Measurements from ENCODE around the gene TRPV6. TPM values are rescaled to one million over a fixed set of nuclear protein-coding genes. Genes with fewer than 3 reads are reported as not detected.

The TRPV6 gene
- total and polyA plus RNA-seq, 4 donors: 0.33 to 0.69 (median 0.50) TPM; not detected in 1

DNA sequence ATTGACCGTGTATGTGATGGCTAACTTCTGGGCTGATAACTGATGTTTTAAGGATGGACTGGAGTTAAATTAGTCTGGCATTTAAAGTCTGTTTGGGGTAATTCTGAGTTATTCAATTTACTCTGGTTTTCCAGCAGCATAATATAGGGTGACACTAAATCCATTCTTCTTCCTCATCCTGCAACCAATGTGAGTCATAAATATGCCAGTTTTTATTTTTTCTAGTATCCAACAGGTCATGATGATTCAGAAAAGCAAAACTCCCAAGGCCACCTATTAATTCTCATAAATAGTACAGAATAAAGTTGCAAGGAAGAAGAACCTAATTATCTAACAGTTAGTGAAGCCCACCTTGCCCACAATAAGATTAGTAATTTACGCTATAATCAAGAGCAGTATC is 38.2 kb downstream of the TRPV6 start:
- intact Hi-C loops (cut with DNase I): no loop called here
- 86 to 89% methylated on average over 2 of the region's 2 CpGs for WGBS, 2 donors

DNA sequence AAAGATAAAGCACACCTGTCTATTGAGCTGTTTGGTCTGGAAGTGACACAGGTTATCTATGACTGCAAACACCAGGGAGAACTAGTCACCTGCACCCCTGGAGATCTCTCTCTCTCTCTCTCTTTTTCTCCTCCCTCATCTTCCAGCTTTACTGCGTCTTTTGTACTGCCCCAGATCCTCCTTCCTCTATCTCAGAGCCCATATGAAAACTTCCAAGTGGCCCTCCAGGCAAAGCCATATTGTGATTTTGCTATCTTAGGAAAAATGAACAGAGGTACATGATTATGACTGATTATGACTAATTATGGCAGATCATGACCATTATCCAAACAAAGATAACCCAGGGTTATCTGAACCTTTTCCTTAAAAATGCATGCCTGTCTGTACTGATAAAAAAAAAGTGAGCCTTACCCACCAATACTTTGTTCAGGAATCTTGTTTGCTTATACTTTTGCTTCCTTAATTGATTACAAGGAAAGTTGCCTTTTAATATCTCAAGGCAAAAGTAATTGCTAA is 43.2 kb downstream of the TRPV6 start:
- ATAC-seq (ENCODE audit: low FRiP score) (no peak), DNase-seq (no peak)
- Histone ChIP-seq H3K27me3 (ENCODE audit: control insufficient read depth in 1 of 2, insufficient read depth in 2 of 2, low read length in 1 of 2) (no peaks in the 10 kb centered on the region), H3K36me3 (ENCODE audit: control insufficient read depth in 1 of 2, insufficient read depth in 2 of 2, low read length in 1 of 2) (no peaks in the 10 kb centered on the region), H3K9me3 (ENCODE audit: control insufficient read depth, low read length) (no peaks in the 10 kb centered on the region), H3K27ac (ENCODE audit: low read depth in 1 of 2, low read length in 2 of 2) (no peak overlapping the region), H3K4me1 (ENCODE audit: control insufficient read depth in 1 of 2, insufficient read depth in 2 of 2, low read length in 2 of 2) (no peaks in the 10 kb centered on the region), H3K4me3 (ENCODE audit: low read length in 2 of 2) (no peak overlapping the region)
- WGBS, 2 donors: 86 to 88% methylated on average over 1 of the region's 1 CpG
- intact Hi-C loops (cut with DNase I): no loop called here

More for the DNA sequence above, 38.2 kb downstream of the TRPV6 start:
- no peaks in the 10 kb centered on the region for H3K4me1 ChIP-seq (ENCODE audit: control insufficient read depth in 1 of 2, insufficient read depth in 2 of 2, low read length in 2 of 2)
- DNase-seq (no peak), ATAC-seq (ENCODE audit: low FRiP score) (no peak)
- H3K36me3 ChIP-seq (ENCODE audit: control insufficient read depth in 1 of 2, insufficient read depth in 2 of 2, low read length in 1 of 2): no peaks in the 10 kb centered on the region
- no peak overlapping the region for H3K4me3 ChIP-seq (ENCODE audit: low read length in 2 of 2)
- no peaks in the 10 kb centered on the region for H3K27me3 ChIP-seq (ENCODE audit: control insufficient read depth in 1 of 2, insufficient read depth in 2 of 2, low read length in 1 of 2)
- no peak overlapping the region for H3K27ac ChIP-seq (ENCODE audit: low read depth in 1 of 2, low read length in 2 of 2)
- H3K9me3 ChIP-seq (ENCODE audit: control insufficient read depth, low read length): no peaks in the 10 kb centered on the region

DNA sequence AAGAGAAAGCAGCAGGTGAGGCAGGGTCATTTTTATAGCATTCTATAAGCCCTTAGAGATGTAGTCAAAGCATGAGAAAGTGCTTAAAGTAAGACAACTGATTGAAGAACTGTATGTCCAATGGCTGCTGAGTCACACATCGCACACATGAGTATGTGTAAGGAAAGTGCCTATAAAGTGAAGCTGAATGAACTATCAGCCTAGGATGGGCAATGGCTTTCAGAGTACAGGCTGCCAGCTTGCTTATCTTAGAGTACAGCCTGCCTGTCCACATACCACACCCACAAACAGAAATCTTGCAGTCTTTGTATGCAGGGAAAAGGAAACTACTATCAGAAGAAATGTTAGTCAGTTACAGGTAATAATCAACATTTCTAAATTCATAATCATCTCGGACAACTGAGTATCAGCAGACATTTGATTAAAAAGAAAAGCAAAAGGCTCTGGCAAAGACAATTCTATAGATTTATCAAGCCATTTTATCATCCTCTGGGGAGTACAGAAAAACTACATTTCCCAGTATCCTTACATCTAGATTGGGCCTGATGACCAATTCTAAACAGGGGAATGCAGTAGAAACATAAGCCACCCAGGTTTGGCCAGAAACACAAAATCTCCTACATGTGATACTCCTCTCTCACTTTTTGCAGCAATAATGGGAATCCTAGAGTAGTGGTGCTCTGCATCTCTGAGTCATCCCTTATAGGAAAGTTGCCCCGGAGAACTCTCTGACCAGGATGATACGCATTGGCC is 46.9 kb downstream of the TRPV6 start:
- 66 to 71% methylated on average over 4 of the region's 4 CpGs for WGBS, 2 donors

DNA sequence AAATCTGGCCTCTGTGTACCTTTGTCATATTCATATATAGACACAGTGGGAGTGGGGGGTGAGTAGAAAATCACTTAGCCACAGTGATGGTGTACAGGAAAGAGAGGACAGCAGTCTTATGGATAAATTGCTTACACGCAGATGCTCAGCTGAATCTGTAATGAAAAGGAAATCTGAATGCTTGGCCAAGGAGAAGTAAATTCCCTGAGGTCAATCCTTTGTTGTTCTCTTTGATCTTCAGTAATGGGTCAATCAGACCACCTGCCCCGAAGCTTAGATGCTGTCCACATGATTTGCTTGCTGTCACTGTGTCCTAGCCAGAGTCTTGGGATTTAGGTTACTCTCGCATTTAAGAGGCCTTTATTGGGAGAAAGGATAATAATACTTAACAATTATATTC is 49.1 kb downstream of the TRPV6 start:
- Histone ChIP-seq H3K4me3 (ENCODE audit: low read length in 2 of 2) (no peak overlapping the region), H3K4me1 (ENCODE audit: control insufficient read depth in 1 of 2, insufficient read depth in 2 of 2, low read length in 2 of 2) (no peaks in the 10 kb centered on the region), H3K27ac (ENCODE audit: low read depth in 1 of 2, low read length in 2 of 2) (no peak overlapping the region), H3K9me3 (ENCODE audit: control insufficient read depth, low read length) (no peaks in the 10 kb centered on the region), H3K36me3 (ENCODE audit: control insufficient read depth in 1 of 2, insufficient read depth in 2 of 2, low read length in 1 of 2) (no peaks in the 10 kb centered on the region), H3K27me3 (ENCODE audit: control insufficient read depth in 1 of 2, insufficient read depth in 2 of 2, low read length in 1 of 2) (no peaks in the 10 kb centered on the region)
- intact Hi-C loops (cut with DNase I): no loop called here
- WGBS, 2 donors: 89 to 93% methylated on average over 3 of the region's 3 CpGs
- ATAC-seq (ENCODE audit: low FRiP score): no peak
- DNase-seq: no peak

More for the DNA sequence above, 46.9 kb downstream of the TRPV6 start:
- ATAC-seq (ENCODE audit: low FRiP score) (no peak), DNase-seq (no peak)
- H3K4me1 ChIP-seq (ENCODE audit: control insufficient read depth in 1 of 2, insufficient read depth in 2 of 2, low read length in 2 of 2): no peaks in the 10 kb centered on the region
- no peaks in the 10 kb centered on the region for H3K36me3 ChIP-seq (ENCODE audit: control insufficient read depth in 1 of 2, insufficient read depth in 2 of 2, low read length in 1 of 2)
- intact Hi-C loops (cut with DNase I): no loop called here
- no peaks in the 10 kb centered on the region for H3K27me3 ChIP-seq (ENCODE audit: control insufficient read depth in 1 of 2, insufficient read depth in 2 of 2, low read length in 1 of 2)
- no peak overlapping the region for H3K4me3 ChIP-seq (ENCODE audit: low read length in 2 of 2)
- H3K27ac ChIP-seq (ENCODE audit: low read depth in 1 of 2, low read length in 2 of 2): no peak overlapping the region
- H3K9me3 ChIP-seq (ENCODE audit: control insufficient read depth, low read length): no peaks in the 10 kb centered on the region

DNA sequence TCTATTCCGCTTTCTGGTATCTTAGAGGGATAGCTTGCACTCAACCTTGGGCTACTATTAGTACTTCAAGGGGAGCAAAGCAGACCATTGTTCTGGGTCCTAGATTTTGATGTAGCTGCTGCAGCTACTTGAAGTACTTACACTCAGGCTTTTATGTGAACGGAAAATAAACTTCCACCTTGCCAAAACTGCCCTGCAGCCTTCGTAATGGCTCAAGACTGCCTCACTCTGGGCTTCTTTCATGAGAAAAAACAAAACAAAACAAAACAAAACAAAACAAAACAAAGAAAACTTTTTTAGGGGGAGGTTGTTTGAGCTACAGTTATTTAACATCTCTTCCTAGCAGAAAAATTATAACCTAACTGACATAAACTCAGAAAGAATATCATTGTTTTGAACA is 50.1 kb downstream of the TRPV6 start:
- intact Hi-C loops (cut with DNase I): no loop called here
- Histone ChIP-seq H3K9me3 (ENCODE audit: control insufficient read depth, low read length) (no peaks in the 10 kb centered on the region), H3K27me3 (ENCODE audit: control insufficient read depth in 1 of 2, insufficient read depth in 2 of 2, low read length in 1 of 2) (no peaks in the 10 kb centered on the region), H3K27ac (ENCODE audit: low read depth in 1 of 2, low read length in 2 of 2) (no peak overlapping the region), H3K36me3 (ENCODE audit: control insufficient read depth in 1 of 2, insufficient read depth in 2 of 2, low read length in 1 of 2) (no peaks in the 10 kb centered on the region), H3K4me1 (ENCODE audit: control insufficient read depth in 1 of 2, insufficient read depth in 2 of 2, low read length in 2 of 2) (no peaks in the 10 kb centered on the region), H3K4me3 (ENCODE audit: low read length in 2 of 2) (no peak overlapping the region)
- 13 to 41% methylated on average over 3 of the region's 3 CpGs for WGBS, 2 donors
- DNase-seq (no peak), ATAC-seq (ENCODE audit: low FRiP score) (no peak)

DNA sequence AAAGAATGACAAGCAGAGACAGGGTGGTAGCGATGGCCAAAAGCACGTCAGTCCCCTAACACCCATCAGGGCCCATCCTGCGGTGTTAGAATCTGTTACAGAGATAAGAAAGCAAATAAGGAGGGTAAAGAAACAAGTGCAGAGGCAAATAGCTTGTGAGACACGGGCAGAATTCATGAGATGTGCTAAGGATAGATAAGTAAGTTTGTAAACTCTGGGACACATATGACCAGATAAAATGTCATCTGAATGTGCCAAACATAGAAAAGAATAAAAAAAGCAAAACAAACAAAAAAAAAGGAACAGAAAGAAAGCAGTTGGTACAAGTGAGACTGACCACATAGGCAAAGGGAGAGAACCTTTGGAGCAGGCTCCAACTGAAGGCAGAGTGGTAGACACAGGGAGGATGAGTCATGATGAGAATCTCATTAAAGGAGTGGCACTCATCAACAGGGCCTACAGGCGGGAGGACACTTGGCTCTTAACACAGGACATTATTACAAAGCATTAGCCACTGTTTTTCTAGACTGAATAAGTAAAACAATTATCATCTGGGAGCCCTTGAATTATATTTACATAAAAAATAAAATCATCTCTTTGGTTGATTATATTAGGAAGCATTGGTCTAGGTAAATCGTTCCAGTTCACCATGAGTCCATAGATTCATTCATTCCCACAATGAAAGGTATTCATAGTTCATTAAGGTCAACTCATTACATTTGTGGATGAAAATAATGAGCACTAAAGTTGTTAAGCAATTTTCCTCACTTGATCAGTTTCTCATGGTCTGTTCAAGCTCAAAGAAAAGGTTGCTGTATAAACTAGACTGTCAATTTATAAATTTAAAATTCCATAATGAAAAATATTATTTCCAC is 52.1 kb downstream of the TRPV6 start:
- no peak for ATAC-seq (ENCODE audit: low FRiP score)

DNA sequence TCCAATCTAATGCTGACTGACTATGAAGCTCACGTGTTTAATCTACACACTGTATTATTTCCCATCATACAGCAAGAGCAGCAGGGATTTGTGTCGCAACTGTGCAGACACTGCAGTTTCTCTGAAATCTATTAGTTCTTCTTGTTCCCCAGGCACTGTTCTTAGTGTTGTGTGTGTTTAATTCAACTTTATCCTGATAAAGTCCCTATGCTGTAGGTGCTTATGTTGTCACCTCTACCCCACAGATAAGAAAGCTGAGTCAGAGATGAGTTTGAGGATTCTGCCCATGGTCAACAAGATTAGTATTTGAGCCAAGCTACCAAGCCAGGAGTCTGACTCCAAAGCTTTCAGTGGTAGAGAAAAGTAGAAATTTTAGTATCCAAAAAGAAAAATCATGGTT is 53.1 kb downstream of the TRPV6 start:
- intact Hi-C loops (cut with DNase I): no loop called here
- ATAC-seq (ENCODE audit: low FRiP score): no peak
- WGBS, 2 donors: 68 to 76% methylated on average over 2 of the region's 2 CpGs
- Histone ChIP-seq H3K4me3 (ENCODE audit: low read length in 2 of 2) (no peak overlapping the region), H3K36me3 (ENCODE audit: control insufficient read depth in 1 of 2, insufficient read depth in 2 of 2, low read length in 1 of 2) (no peaks in the 10 kb centered on the region), H3K9me3 (ENCODE audit: control insufficient read depth, low read length) (no peaks in the 10 kb centered on the region), H3K27ac (ENCODE audit: low read depth in 1 of 2, low read length in 2 of 2) (no peak overlapping the region), H3K27me3 (ENCODE audit: control insufficient read depth in 1 of 2, insufficient read depth in 2 of 2, low read length in 1 of 2) (no peaks in the 10 kb centered on the region), H3K4me1 (ENCODE audit: control insufficient read depth in 1 of 2, insufficient read depth in 2 of 2, low read length in 2 of 2) (no peaks in the 10 kb centered on the region)
- DNase-seq: no peak

More for the DNA sequence above, 52.1 kb downstream of the TRPV6 start:
- no peak overlapping the region for H3K4me3 ChIP-seq (ENCODE audit: low read length in 2 of 2)
- no peak for DNase-seq
- no peaks in the 10 kb centered on the region for H3K4me1 ChIP-seq (ENCODE audit: control insufficient read depth in 1 of 2, insufficient read depth in 2 of 2, low read length in 2 of 2)
- intact Hi-C loops (cut with DNase I): no loop called here
- no peaks in the 10 kb centered on the region for H3K27me3 ChIP-seq (ENCODE audit: control insufficient read depth in 1 of 2, insufficient read depth in 2 of 2, low read length in 1 of 2)
- no peaks in the 10 kb centered on the region for H3K9me3 ChIP-seq (ENCODE audit: control insufficient read depth, low read length)
- no peaks in the 10 kb centered on the region for H3K36me3 ChIP-seq (ENCODE audit: control insufficient read depth in 1 of 2, insufficient read depth in 2 of 2, low read length in 1 of 2)
- WGBS, 2 donors: 71 to 77% methylated on average over 6 of the region's 6 CpGs
- H3K27ac ChIP-seq (ENCODE audit: low read depth in 1 of 2, low read length in 2 of 2): no peak overlapping the region

DNA sequence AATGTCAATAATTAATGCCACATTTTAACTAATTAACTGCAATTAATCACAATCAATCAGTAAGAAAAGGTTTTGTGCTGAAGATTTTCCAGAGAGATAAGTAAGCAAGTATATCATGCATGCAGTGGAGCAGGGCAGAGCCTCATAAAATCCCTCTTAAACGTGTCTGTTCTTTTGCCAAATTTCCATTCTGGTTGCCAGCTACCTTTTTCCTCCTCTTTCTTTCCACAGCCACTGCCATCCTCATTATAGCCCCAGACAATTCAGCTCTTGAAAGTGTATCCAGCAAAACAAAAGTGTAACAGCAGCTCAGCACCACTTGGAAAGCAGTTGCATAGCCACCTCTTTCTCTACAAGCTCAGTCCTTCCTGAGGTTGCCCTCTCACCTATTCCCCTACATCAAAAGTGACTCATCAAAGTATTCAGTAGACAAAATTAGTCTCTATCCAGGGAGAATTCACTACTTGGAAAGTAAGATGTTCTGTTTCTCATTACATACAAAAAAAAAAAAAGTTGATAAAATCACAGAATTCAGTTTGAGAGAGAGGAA is 57.5 kb downstream of the TRPV6 start:
- WGBS, 2 donors: 33 to 36% methylated on average over 1 of the region's 1 CpG
- intact Hi-C loops (cut with DNase I): no loop called here
- Histone ChIP-seq H3K9me3 (ENCODE audit: control insufficient read depth, low read length) (peaks cover 1% of the 10 kb centered on the region), H3K4me3 (ENCODE audit: low read length in 2 of 2) (no peak overlapping the region), H3K4me1 (ENCODE audit: control insufficient read depth in 1 of 2, insufficient read depth in 2 of 2, low read length in 2 of 2) (no peaks in the 10 kb centered on the region), H3K27ac (ENCODE audit: low read depth in 1 of 2, low read length in 2 of 2) (no peak overlapping the region), H3K27me3 (ENCODE audit: control insufficient read depth in 1 of 2, insufficient read depth in 2 of 2, low read length in 1 of 2) (no peaks in the 10 kb centered on the region), H3K36me3 (ENCODE audit: control insufficient read depth in 1 of 2, insufficient read depth in 2 of 2, low read length in 1 of 2) (no peaks in the 10 kb centered on the region)
- DNase-seq: no peak
- ATAC-seq (ENCODE audit: low FRiP score): no peak

Measured in aorta (tissue), 5 donors.